Peyer's patch (tissue), 4 donors: Measurements from ENCODE around the gene HTR1B. TPM values are rescaled to one million over a fixed set of nuclear protein-coding genes. Genes with fewer than 3 reads are reported as not detected.

Experiments used
- DNase-seq, 3 donors: peaks; one replicate each; pipeline ENCODE4 v3.0.0-alpha.2; 2017 to 2019
- H3K27ac ChIP-seq, 4 donors: fragments of 200-600 bp; sonication (generic); one replicate each; pipeline ENCODE4 v1.5.1; 2016 to 2019
- H3K27me3 ChIP-seq, 2 donors: fragments of 200-600 bp; sonication (generic); one replicate each; pipeline ENCODE4 v1.5.1; 2019
- H3K36me3 ChIP-seq, 3 donors: fragments of 200-600 bp; sonication (generic); one replicate each; pipeline ENCODE4 v1.5.1; 2016 to 2019
- H3K4me1 ChIP-seq, 4 donors: fragments of 200-600 bp; sonication (generic); one replicate each; pipeline ENCODE4 v1.5.1; 2016 to 2019
- H3K4me3 ChIP-seq, 4 donors: fragments of 200-600 bp; sonication (generic); 1 replicate in 3 of 4; 2 replicates in 1 of 4; pipeline ENCODE4 v1.5.1; 2016 to 2019; ENCODE audit warnings: mild to moderate bottlenecking in 1 of 4
- H3K9me3 ChIP-seq, 4 donors: fragments of 200-600 bp; sonication (generic); one replicate each; pipeline ENCODE4 v1.5.1; 2016 to 2019; ENCODE audit warnings: mild to moderate bottlenecking in 1 of 4
- POLR2A ChIP-seq, 2 donors: fragments of 450-650 bp; IDR thresholded peaks; one replicate each; pipeline ENCODE4 v1.5.1; 2017; ENCODE audit warnings: antibody characterized with exemption in 2 of 2, mild to moderate bottlenecking in 2 of 2, moderate library complexity in 2 of 2
- total RNA-seq, 4 donors: library from RNA; depleted of rRNA; stranded (reverse); fragments of >200 nt; gene quantifications; one replicate each; pipeline ENCODE4 v1.1.0, GENCODE V29; 2016
- TF ChIP-seq, protein P1 (sequence below), 6 experiments: fragments of 450-650 bp in 4 of 6; fragments of 200-600 bp in 2 of 6; sonication (generic) in 1 of 6; IDR thresholded peaks; one replicate each; pipeline ENCODE4 v1.5.1; 2017 to 2019; ENCODE audit warnings: antibody characterized with exemption in 6 of 6, mild to moderate bottlenecking in 3 of 6, moderate library complexity in 1 of 6

Gene HTR1B, protein sequence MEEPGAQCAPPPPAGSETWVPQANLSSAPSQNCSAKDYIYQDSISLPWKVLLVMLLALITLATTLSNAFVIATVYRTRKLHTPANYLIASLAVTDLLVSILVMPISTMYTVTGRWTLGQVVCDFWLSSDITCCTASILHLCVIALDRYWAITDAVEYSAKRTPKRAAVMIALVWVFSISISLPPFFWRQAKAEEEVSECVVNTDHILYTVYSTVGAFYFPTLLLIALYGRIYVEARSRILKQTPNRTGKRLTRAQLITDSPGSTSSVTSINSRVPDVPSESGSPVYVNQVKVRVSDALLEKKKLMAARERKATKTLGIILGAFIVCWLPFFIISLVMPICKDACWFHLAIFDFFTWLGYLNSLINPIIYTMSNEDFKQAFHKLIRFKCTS
- under 1 TPM in 1 of 4 donors, not detected in 3; 0.54 TPM for total RNA-seq

DNA sequence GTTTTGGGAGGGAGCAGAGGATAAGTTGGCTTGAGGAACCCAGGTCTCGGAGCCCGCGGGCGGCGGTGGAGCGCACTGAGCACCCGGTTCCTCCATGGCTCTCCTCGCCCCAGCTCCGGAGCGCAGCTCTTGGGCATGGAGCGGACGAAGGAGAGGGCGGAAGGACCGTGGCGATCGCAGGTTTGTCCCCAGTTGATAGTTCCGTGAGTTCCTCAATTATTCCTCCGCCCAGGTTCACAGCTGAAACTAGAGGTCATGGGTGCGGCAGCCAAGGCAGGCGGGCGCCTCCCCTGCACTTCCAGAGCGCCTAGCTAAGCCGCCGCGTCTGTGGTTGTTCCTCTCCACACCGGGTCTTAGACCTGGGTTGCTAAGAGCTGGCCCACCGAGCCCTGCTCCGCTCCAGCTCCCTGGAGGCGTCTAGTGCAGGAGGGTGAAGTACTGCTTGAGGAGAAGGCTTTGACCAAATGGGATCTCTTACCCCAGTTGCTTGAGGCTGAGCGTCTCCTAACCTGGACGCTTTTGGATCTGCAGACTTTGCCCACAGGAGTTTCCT is at the start of gene HTR1B:
Gene HTR1B (minus strand): TSS at position 184 of the 553 bp plus-strand sequence. CDS start 88 bp downstream, at position 96.
- DNase-seq, result no peak
- no peak within 1 kb of the TSS for H3K27ac ChIP-seq
- peak within 1 kb of the TSS in 3 of 4 donors; percentile 6 to 35 (median 35) for H3K4me3 ChIP-seq
- no peaks in the 10 kb centered on the region for H3K9me3 ChIP-seq
- H3K36me3 ChIP-seq, result no peaks in the 10 kb centered on the region
- H3K27me3 ChIP-seq, result peaks cover 0 to 16% of the 10 kb centered on the region in 2 donors
- TF ChIP-seq, protein P1, sequence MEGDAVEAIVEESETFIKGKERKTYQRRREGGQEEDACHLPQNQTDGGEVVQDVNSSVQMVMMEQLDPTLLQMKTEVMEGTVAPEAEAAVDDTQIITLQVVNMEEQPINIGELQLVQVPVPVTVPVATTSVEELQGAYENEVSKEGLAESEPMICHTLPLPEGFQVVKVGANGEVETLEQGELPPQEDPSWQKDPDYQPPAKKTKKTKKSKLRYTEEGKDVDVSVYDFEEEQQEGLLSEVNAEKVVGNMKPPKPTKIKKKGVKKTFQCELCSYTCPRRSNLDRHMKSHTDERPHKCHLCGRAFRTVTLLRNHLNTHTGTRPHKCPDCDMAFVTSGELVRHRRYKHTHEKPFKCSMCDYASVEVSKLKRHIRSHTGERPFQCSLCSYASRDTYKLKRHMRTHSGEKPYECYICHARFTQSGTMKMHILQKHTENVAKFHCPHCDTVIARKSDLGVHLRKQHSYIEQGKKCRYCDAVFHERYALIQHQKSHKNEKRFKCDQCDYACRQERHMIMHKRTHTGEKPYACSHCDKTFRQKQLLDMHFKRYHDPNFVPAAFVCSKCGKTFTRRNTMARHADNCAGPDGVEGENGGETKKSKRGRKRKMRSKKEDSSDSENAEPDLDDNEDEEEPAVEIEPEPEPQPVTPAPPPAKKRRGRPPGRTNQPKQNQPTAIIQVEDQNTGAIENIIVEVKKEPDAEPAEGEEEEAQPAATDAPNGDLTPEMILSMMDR (IDR thresholded peaks at IDR 0.05), result no peak
- TF ChIP-seq POLR2A (IDR thresholded peaks at IDR 0.05), result no peak
- H3K4me1 ChIP-seq, result peaks cover 0 to 24% (median 0%) of the 10 kb centered on the region in 4 donors

DNA sequence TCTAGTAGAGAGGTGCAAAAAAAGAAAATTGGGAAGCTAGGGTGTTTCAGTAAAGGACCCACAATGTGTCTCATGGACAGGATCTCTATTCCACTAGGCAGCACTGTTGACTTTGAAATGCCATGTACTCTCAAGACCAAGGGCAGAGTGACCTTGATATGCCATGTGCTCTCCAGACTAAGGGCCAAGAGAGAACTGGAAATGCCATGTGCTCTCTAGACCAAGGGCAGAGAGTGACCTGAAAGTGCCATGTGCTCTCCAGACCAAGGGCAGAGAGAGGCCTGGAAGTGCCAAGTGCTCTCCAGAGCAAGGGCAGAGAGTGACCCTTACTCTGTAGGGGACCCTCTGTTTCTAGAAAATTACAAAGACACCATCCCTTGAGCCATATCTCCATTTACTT is 49.3 kb upstream of the HTR1B start:
- no peak for TF ChIP-seq POLR2A (IDR thresholded peaks at IDR 0.05)
- TF ChIP-seq, protein P1 (IDR thresholded peaks at IDR 0.05), result no peak
- Histone ChIP-seq H3K36me3 (no peaks in the 10 kb centered on the region), H3K4me1 (no peaks in the 10 kb centered on the region), H3K27me3 (no peaks in the 10 kb centered on the region), H3K4me3 (no peak overlapping the region), H3K9me3 (peaks cover 0 to 25% (median 3%) of the 10 kb centered on the region in 4 donors), H3K27ac (no peak overlapping the region)
- no peak for DNase-seq

GRCh38 chr6:77511860-77512259 is 48.6 kb upstream of the HTR1B start:
- TF ChIP-seq, protein P1 (IDR thresholded peaks at IDR 0.05), result no peak
- TF ChIP-seq POLR2A (IDR thresholded peaks at IDR 0.05), result no peak
- Histone ChIP-seq H3K27me3 (no peaks in the 10 kb centered on the region), H3K36me3 (no peaks in the 10 kb centered on the region), H3K27ac (no peak overlapping the region), H3K4me1 (no peaks in the 10 kb centered on the region), H3K9me3 (peaks cover 0 to 25% (median 3%) of the 10 kb centered on the region in 4 donors), H3K4me3 (no peak overlapping the region)
- DNase-seq, result no peak

DNA sequence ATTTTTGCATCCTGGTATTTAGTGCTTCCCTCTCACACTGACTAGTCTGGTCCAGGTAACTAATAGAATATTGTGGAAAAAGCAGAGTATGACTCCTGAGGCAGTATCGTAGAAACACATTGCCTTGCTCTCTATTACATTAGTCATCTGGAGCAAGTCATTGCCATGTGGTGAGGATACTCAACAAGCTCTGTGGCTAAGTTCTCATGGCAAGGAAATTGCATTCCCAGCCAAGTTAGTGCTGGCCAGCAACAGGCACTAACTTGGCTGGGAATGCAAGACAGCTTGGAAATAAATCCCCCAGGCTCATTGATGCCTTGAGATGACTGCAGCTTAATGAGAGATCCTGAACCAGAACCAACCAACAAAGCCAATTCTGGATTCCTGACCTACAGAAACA is 39.7 kb upstream of the HTR1B start:
- Histone ChIP-seq H3K27ac (no peak overlapping the region), H3K4me3 (no peak overlapping the region), H3K36me3 (no peaks in the 10 kb centered on the region), H3K9me3 (no peaks in the 10 kb centered on the region), H3K4me1 (no peaks in the 10 kb centered on the region), H3K27me3 (no peaks in the 10 kb centered on the region)
- DNase-seq, result no peak
- TF ChIP-seq POLR2A (IDR thresholded peaks at IDR 0.05), result no peak
- TF ChIP-seq, protein P1 (IDR thresholded peaks at IDR 0.05), result no peak

DNA sequence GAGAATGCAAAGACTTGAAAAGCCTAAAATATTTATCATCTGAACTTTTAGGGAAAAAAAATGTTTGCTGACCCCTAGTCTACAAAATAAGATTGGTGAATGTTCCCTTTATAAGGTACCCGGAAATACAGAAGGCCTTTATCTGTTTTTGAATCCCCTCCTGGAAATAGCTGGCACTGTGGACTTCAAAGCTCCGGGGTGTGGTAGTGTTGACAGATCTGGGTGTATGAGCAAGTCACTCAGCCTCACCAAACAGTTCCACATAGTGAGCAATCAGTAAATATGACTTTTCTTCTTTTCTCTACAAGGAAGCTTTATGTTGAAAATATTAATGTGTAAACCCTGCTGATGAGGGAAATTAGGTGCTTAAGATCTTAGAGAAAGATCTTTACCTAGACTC is 29.2 kb upstream of the HTR1B start:
- Histone ChIP-seq H3K4me1 (no peaks in the 10 kb centered on the region), H3K27me3 (no peaks in the 10 kb centered on the region), H3K4me3 (no peak overlapping the region), H3K36me3 (no peaks in the 10 kb centered on the region), H3K27ac (no peak overlapping the region), H3K9me3 (no peaks in the 10 kb centered on the region)
- DNase-seq, result no peak
- no peak for TF ChIP-seq POLR2A (IDR thresholded peaks at IDR 0.05)
- TF ChIP-seq, protein P1 (IDR thresholded peaks at IDR 0.05), result no peak
